ENCODE results near the gene RNF113B.

RNF113B gene

GRCh38 chr13:98176777-98177608 lies at the start of gene RNF113B:
Gene RNF113B, minus strand, starts transcription at chr13:98177269. Its CDS starts 33 bp downstream, at chr13:98177236.
- no peak for DNase-seq

GRCh38 chr13:98226496-98226895 lies 49.4 kb upstream of the RNF113B start:
- no peak for DNase-seq

- DNase-seq, result no peak
Observed at GRCh38 chr13:98225036-98225940, 48.2 kb upstream of the RNF113B start.

- no peak for DNase-seq
Observed at GRCh38 chr13:98224557-98224956, 47.5 kb upstream of the RNF113B start.

- no peak for DNase-seq
Observed at GRCh38 chr13:98223741-98224140, 46.7 kb upstream of the RNF113B start.

- DNase-seq, result no peak
Observed at GRCh38 chr13:98222816-98223215, 45.7 kb upstream of the RNF113B start.

- no peak for DNase-seq
Observed at GRCh38 chr13:98222081-98222554, 45.0 kb upstream of the RNF113B start.

GRCh38 chr13:98221234-98221633 lies 44.2 kb upstream of the RNF113B start:
- no peak for DNase-seq

GRCh38 chr13:98220271-98220791 lies 43.3 kb upstream of the RNF113B start:
- no peak for DNase-seq

DNA sequence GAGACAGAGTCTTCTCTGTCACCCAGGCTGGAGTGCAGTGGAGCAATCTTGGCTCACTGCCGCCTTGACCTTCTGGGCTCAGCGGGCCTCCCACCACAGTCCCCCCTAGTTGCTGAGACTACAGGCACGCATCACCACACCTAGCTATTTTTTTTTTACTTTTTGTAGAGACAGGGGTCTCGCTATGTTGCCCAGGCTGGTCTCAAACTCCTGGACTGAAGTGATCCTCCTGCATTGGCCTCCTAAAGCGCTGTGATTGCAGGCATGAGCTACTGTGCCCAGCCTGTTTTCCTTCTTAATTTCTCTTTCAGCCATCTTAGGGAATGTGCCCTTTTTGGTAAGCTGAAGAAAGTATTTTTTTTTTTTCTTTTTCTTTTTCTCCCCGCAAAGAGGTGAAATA lies 42.6 kb upstream of the RNF113B start:
- no peak for DNase-seq

DNA sequence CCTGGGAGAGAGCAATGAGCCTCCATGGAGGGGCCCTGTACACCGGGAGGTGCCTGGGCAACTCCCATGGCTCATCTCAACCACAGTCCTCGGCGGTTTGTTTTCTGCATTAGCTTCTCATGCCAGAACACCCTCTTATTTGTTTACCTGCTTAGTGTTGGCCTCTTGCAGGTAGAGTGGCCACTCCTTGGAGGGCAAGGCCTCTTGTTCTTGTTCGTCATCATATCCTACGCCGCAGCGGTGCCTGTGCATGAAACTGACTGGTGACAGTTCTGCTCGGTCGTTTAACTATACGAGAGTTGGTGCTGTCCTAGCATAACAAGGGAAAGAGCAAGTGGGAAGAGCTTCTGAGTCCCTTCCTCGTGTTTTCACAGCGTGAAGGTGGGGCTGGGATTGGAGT lies 40.5 kb upstream of the RNF113B start:
- DNase-seq, result no peak

GRCh38 chr13:98216711-98217285 lies 39.7 kb upstream of the RNF113B start:
- DNase-seq, result no peak

DNA sequence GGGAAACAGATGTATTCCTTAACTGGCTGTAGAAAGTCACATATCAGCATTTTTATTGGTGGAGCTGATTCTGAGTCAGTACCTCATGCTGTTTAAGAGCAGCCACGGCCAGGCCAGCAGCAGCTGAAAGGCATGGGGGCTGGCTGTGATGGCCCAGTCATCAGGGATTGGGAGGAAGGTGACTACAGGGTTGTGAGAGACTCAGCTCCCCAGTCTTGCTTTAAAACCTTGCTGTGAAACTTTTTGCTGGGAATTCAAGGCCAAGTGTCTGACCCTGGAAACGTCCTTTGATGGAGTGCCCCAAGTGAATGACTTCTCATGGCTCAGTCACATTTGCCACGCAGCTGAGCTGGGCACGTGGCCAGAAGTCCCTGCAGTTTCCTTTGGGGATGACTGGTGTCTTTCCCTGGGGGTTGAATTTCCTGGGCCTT lies 39.1 kb upstream of the RNF113B start:
- no peak for DNase-seq

DNA sequence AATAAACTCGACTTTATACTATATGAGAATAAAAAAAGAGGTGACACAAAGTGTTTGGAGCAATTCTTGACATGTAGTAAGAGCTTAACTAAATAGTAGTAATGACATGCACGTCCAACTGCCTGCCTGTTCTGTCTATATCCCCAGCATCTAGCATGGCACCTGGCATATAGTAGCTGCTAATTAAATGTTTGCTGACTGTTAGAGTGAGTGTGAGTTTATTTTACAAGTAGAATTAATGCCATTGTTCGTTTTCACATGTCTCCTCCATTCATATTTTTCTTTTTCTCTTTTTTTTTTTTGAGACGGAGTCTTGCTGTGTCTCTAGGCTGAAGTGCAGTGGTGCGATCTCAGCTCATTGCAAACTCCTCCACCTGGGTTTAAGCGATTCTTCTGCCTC lies 38.4 kb upstream of the RNF113B start:
- DNase-seq, result no peak

DNA sequence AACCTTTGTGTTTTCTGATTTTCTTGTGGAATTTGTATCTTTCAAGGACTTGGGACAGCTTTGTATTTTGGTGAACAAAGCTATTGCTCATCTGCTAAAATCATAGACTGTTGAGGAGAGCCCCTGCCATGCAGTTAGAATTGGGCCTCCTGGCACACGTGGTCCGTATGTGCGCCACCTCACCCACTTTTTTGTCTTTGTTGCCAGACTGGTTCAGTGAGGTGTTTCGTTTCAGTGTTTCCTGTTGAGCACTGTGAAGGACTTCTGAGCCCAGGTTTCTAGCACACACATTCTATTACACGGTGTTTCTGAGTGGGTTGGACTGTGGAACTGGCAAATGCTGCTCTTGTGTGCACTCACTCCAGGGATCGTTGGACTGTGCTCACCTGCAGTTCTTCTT lies 37.6 kb upstream of the RNF113B start:
- no peak for DNase-seq

- no peak for DNase-seq
Observed at GRCh38 chr13:98214008-98214643, 37.1 kb upstream of the RNF113B start.

DNA sequence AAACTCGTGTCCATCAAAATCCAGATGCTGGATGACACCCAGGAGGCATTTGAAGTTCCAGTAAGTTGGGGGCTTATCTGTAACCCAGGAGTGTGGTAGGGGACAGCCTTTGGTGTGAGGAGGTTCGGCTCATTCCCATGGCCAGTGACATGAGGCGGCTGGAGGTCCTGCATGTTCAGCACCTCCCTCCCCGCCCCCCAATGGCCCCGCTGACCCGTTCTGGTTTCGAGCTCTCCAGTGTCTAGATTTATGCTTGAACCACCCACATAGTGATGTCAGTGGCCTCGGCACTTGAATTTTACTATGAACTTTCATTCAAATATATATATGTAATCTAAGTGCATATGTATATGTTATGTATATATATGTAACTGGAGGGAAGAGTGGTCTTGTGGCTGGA lies 36.3 kb upstream of the RNF113B start:
- DNase-seq, result no peak

DNA sequence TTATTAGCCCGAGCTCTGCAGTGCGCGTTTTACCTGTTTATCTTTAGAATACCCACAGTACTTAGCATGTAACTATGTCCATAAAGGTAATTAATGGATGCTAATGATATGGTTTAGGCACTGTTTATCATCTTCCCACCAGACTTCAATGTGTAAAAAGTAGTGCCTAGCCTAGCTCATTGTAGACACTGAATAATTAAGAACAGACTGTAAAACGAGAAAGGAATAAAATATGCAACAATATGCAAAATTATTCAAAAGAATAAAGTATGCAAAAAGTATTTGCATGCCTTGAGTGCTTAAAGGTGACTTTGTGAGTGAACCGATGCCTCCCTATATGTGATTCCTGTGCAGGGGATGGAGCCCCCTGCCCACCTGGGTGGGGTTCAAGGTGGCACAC lies 35.7 kb upstream of the RNF113B start:
- no peak for DNase-seq

- DNase-seq, result no peak
Observed at GRCh38 chr13:98208606-98209005, 31.5 kb upstream of the RNF113B start.

- no peak for DNase-seq
Observed at GRCh38 chr13:98207416-98207815, 30.3 kb upstream of the RNF113B start.

GRCh38 chr13:98206946-98207345 lies 29.9 kb upstream of the RNF113B start:
- no peak for DNase-seq

- DNase-seq, result no peak
Observed at GRCh38 chr13:98204546-98204945, 27.5 kb upstream of the RNF113B start.

Data from activated CD4-positive, alpha-beta T cell treated with anti-CD3 and anti-CD28 coated beads, Interleukin-10, Interleukin-2, amounts not matched to agents 100 ng/mL and 50 ng/mL, durations not matched to agents 16 hours and 8 hours (primary cell).